ENCODE results near the gene LRRC10B. TPM values are rescaled to one million over a fixed set of nuclear protein-coding genes. Genes with fewer than 3 reads are reported as not detected.

LRRC10B gene
- total and polyA plus RNA-seq, 7 donors: 0.71 to 4.4 (median 1.1) TPM; not detected in 2

DNA sequence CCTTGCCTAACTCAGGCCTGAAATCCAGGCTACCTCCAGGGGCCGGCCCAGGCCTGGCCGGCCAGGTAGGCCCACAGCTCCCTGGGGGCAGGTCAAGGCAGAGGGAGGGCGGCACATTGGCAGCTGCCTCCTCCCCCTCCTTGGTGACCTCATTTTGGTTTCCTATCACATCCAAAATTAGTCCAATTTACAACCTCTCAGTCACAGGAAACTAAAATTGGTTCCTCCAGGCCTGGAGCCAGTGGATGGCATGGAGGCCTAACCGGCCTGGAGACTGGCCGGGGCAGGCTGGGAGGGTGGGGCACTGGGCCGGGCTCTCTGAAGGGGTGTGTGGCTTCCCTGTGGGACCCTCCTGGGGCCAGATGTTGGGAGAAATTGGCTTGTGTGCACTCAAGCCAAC is 35.9 kb downstream of the LRRC10B start:
- intact Hi-C loops (cut with DNase I): no loop called here

GRCh38 chr11:61545341-61545740 is 36.8 kb downstream of the LRRC10B start:
- WGBS, 2 donors: 94 to 96% methylated on average over 7 of the region's 7 CpGs
- Histone ChIP-seq H3K36me3 (no peaks in the 10 kb centered on the region), H3K9me3 (no peaks in the 10 kb centered on the region), H3K27me3 (peaks cover 11 to 59% (median 25%) of the 10 kb centered on the region in 3 donors), H3K4me1 (peaks cover 0 to 9% (median 4%) of the 10 kb centered on the region in 4 donors), H3K4me3 (no peak overlapping the region), H3K27ac (no peak overlapping the region)
- intact Hi-C loops (cut with DNase I): no loop called here
- DNase-seq: no peak
- TF ChIP-seq EP300 (IDR thresholded peaks at IDR 0.05) (no peak), POLR2A (IDR thresholded peaks at IDR 0.05) (no peak), POLR2AphosphoS5 (IDR thresholded peaks at IDR 0.05) (no peak)
- TF ChIP-seq, protein P1, sequence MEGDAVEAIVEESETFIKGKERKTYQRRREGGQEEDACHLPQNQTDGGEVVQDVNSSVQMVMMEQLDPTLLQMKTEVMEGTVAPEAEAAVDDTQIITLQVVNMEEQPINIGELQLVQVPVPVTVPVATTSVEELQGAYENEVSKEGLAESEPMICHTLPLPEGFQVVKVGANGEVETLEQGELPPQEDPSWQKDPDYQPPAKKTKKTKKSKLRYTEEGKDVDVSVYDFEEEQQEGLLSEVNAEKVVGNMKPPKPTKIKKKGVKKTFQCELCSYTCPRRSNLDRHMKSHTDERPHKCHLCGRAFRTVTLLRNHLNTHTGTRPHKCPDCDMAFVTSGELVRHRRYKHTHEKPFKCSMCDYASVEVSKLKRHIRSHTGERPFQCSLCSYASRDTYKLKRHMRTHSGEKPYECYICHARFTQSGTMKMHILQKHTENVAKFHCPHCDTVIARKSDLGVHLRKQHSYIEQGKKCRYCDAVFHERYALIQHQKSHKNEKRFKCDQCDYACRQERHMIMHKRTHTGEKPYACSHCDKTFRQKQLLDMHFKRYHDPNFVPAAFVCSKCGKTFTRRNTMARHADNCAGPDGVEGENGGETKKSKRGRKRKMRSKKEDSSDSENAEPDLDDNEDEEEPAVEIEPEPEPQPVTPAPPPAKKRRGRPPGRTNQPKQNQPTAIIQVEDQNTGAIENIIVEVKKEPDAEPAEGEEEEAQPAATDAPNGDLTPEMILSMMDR (IDR thresholded peaks at IDR 0.05): no peak

More for the DNA sequence above, 35.9 kb downstream of the LRRC10B start:
- H3K9me3 ChIP-seq: no peaks in the 10 kb centered on the region
- 91 to 94% methylated on average over 6 of the region's 6 CpGs for WGBS, 2 donors
- no peak for DNase-seq
- peaks cover 0 to 9% (median 4%) of the 10 kb centered on the region in 4 donors for H3K4me1 ChIP-seq
- H3K27me3 ChIP-seq: peaks cover 11 to 51% (median 22%) of the 10 kb centered on the region in 3 donors
- TF ChIP-seq, protein P1 (IDR thresholded peaks at IDR 0.05): no peak
- H3K27ac ChIP-seq: no peak overlapping the region
- H3K4me3 ChIP-seq: no peak overlapping the region
- H3K36me3 ChIP-seq: no peaks in the 10 kb centered on the region

DNA sequence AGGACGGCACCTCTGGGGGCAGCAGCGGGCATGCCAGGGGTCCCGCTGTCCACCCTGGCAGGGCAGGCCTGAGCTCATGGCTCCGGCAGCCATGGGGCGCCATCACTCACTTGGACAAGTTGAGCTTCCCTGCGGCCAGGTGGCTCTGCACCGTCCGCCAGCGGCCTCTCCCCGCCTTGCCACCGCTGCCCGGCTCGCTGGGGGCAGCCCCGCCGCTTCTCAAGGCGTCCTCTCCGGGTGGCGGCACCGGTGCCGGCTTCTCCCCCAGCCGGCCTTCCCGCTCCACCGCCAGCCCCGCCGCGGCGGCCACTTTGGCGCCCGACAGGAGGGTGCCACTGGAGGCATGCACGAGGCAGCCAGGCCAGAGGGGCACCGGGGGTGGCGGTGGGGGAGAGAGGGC is 37.4 kb downstream of the LRRC10B start:
- Histone ChIP-seq H3K9me3 (no peaks in the 10 kb centered on the region), H3K27me3 (peaks cover 11 to 59% (median 26%) of the 10 kb centered on the region in 3 donors), H3K4me3 (no peak overlapping the region), H3K36me3 (no peaks in the 10 kb centered on the region), H3K27ac (no peak overlapping the region), H3K4me1 (peaks cover 0 to 9% (median 4%) of the 10 kb centered on the region in 4 donors)
- no peak for TF ChIP-seq POLR2AphosphoS5 (IDR thresholded peaks at IDR 0.05)
- no peak for TF ChIP-seq POLR2A (IDR thresholded peaks at IDR 0.05)
- TF ChIP-seq EP300 (IDR thresholded peaks at IDR 0.05): no peak
- TF ChIP-seq, protein P1 (IDR thresholded peaks at IDR 0.05): no peak
- intact Hi-C loops (cut with DNase I): no loop called here
- WGBS, 2 donors: 94 to 95% methylated on average over 32 of the region's 32 CpGs
- no peak for DNase-seq

GRCh38 chr11:61546663-61547062 is 38.1 kb downstream of the LRRC10B start:
- no peak overlapping the region for H3K4me3 ChIP-seq
- no peak overlapping the region for H3K27ac ChIP-seq
- intact Hi-C loops (cut with DNase I): no loop called here
- DNase-seq: no peak
- H3K27me3 ChIP-seq: peaks cover 11 to 66% (median 28%) of the 10 kb centered on the region in 3 donors
- H3K4me1 ChIP-seq: peaks cover 0 to 8% (median 3%) of the 10 kb centered on the region in 4 donors
- TF ChIP-seq, protein P1 (IDR thresholded peaks at IDR 0.05): no peak
- TF ChIP-seq EP300 (IDR thresholded peaks at IDR 0.05) (no peak), POLR2AphosphoS5 (IDR thresholded peaks at IDR 0.05) (no peak), POLR2A (IDR thresholded peaks at IDR 0.05) (no peak)
- no peaks in the 10 kb centered on the region for H3K36me3 ChIP-seq
- H3K9me3 ChIP-seq: no peaks in the 10 kb centered on the region
- WGBS, 2 donors: 52 to 76% methylated on average over 20 of the region's 20 CpGs

- intact Hi-C loops (cut with DNase I): no loop called here
- Histone ChIP-seq H3K27ac (no peak overlapping the region), H3K4me3 (no peak overlapping the region), H3K36me3 (no peaks in the 10 kb centered on the region), H3K4me1 (peaks cover 0 to 2% (median under 1%) of the 10 kb centered on the region in 4 donors), H3K27me3 (peaks cover 11 to 72% (median 28%) of the 10 kb centered on the region in 3 donors), H3K9me3 (no peaks in the 10 kb centered on the region)
- no peak for DNase-seq
- WGBS, 2 donors: 81 to 82% methylated on average over 19 of the region's 19 CpGs
- TF ChIP-seq EP300 (IDR thresholded peaks at IDR 0.05) (no peak), POLR2AphosphoS5 (IDR thresholded peaks at IDR 0.05) (no peak), POLR2A (IDR thresholded peaks at IDR 0.05) (no peak)
- TF ChIP-seq, protein P1 (IDR thresholded peaks at IDR 0.05): no peak
These were observed 38.7 kb downstream of the LRRC10B start for GRCh38 chr11:61547246-61547645.

Measured in sigmoid colon (tissue), 7 donors.